Osteocyte (in vitro differentiated cells): ENCODE measurements around the gene MIER2. TPM values are rescaled to one million over a fixed set of nuclear protein-coding genes. Genes with fewer than 3 reads are reported as not detected.

Experiments
- DNase-seq: peaks from one replicate; pipeline ENCODE4 v3.0.0; 2021; ENCODE audit warnings: mixed read lengths; ENCODE audit not compliant: unreplicated experiment; ENCODE audit errors: extremely low spot score
- H3K27ac Mint-ChIP-seq: one replicate; pipeline ENCODE4 v1.8.0; 2021; ENCODE audit warnings: mild to moderate bottlenecking, mixed read lengths; ENCODE audit not compliant: unreplicated experiment
- H3K27me3 Mint-ChIP-seq: one replicate; pipeline ENCODE4 v1.8.0; 2021; ENCODE audit warnings: mixed read lengths; ENCODE audit not compliant: unreplicated experiment
- H3K36me3 Mint-ChIP-seq: one replicate; pipeline ENCODE4 v1.8.0; 2021; ENCODE audit warnings: mixed read lengths; ENCODE audit not compliant: unreplicated experiment
- H3K4me1 Mint-ChIP-seq: one replicate; pipeline ENCODE4 v1.8.0; 2021; ENCODE audit warnings: mixed read lengths; ENCODE audit not compliant: unreplicated experiment
- H3K4me3 Mint-ChIP-seq: one replicate; pipeline ENCODE4 v1.8.0; 2021; ENCODE audit warnings: mild to moderate bottlenecking, moderate library complexity, mixed read lengths; ENCODE audit not compliant: unreplicated experiment
- H3K9me3 Mint-ChIP-seq: one replicate; pipeline ENCODE4 v1.8.0; 2021; ENCODE audit warnings: mixed read lengths; ENCODE audit not compliant: unreplicated experiment
- CTCF ChIP-seq: fragments of 200-600 bp; sonication (generic); IDR thresholded peaks from 2 replicates; pipeline ENCODE4 v1.5.0; 2021; ENCODE audit warnings: antibody characterized with exemption, mild to moderate bottlenecking, moderate library complexity
- total RNA-seq: library from RNA; stranded (reverse); gene quantifications from 2 replicates; pipeline ENCODE4 v1.2.1, GENCODE V29; 2021

The MIER2 gene
- total RNA-seq, 1 donor from 2014 or later = 31.6 TPM

- peaks cover 37% of the 10 kb centered on the region for H3K36me3 Mint-ChIP-seq
- no peak for DNase-seq
- no peaks in the 10 kb centered on the region for H3K27me3 Mint-ChIP-seq
- no peak overlapping the region for H3K4me3 Mint-ChIP-seq
- H3K27ac Mint-ChIP-seq = no peak overlapping the region
- H3K9me3 Mint-ChIP-seq = peaks cover 7% of the 10 kb centered on the region
- no peaks in the 10 kb centered on the region for H3K4me1 Mint-ChIP-seq
- no peak for TF ChIP-seq CTCF
These were observed 31.2 kb downstream of the MIER2 start for GRCh38 chr19:313169-313987.

GRCh38 chr19:311813-312261 lies 32.8 kb downstream of the MIER2 start:
- Mint-ChIP-seq H3K9me3 (peaks cover 7% of the 10 kb centered on the region), H3K27me3 (no peaks in the 10 kb centered on the region), H3K27ac (no peak overlapping the region), H3K4me1 (no peaks in the 10 kb centered on the region), H3K36me3 (peaks cover 30% of the 10 kb centered on the region), H3K4me3 (no peak overlapping the region)
- DNase-seq = no peak
- TF ChIP-seq CTCF = no peak

GRCh38 chr19:310781-311496 lies 33.7 kb downstream of the MIER2 start:
- no peak overlapping the region for H3K27ac Mint-ChIP-seq
- H3K27me3 Mint-ChIP-seq = no peaks in the 10 kb centered on the region
- H3K9me3 Mint-ChIP-seq = peaks cover 6% of the 10 kb centered on the region
- H3K4me3 Mint-ChIP-seq = no peak overlapping the region
- no peak for TF ChIP-seq CTCF
- no peak for DNase-seq
- peaks cover 29% of the 10 kb centered on the region for H3K36me3 Mint-ChIP-seq
- no peaks in the 10 kb centered on the region for H3K4me1 Mint-ChIP-seq

GRCh38 chr19:310141-310651 lies 34.4 kb downstream of the MIER2 start:
- Mint-ChIP-seq H3K27ac (no peak overlapping the region), H3K36me3 (peaks cover 29% of the 10 kb centered on the region), H3K9me3 (no peaks in the 10 kb centered on the region), H3K4me1 (no peaks in the 10 kb centered on the region), H3K4me3 (no peak overlapping the region), H3K27me3 (no peaks in the 10 kb centered on the region)
- no peak for TF ChIP-seq CTCF
- no peak for DNase-seq

- Mint-ChIP-seq H3K27me3 (no peaks in the 10 kb centered on the region), H3K4me3 (no peak overlapping the region), H3K4me1 (no peaks in the 10 kb centered on the region), H3K9me3 (no peaks in the 10 kb centered on the region), H3K27ac (no peak overlapping the region), H3K36me3 (peaks cover 23% of the 10 kb centered on the region)
- TF ChIP-seq CTCF = no peak
- no peak for DNase-seq
These were observed 35.4 kb downstream of the MIER2 start for GRCh38 chr19:309206-309565.
